ENCODE measurements around the gene PSMA6.
"Not testable (repeated sequence)": the region's sequence is repeated elsewhere in the genome, so short reads cannot be mapped to it uniquely, and the experiment has no call there.

PSMA6 gene

GRCh38 chr14:35319509-35319908 lies 27.3 kb downstream of the PSMA6 start:
- H3K4me3 ChIP-seq (ENCODE audit: low read depth, low read length): no peak overlapping the region

- no peak overlapping the region for H3K4me3 ChIP-seq (ENCODE audit: low read depth, low read length)
Observed at GRCh38 chr14:35320472-35320871, 28.3 kb downstream of the PSMA6 start.

DNA sequence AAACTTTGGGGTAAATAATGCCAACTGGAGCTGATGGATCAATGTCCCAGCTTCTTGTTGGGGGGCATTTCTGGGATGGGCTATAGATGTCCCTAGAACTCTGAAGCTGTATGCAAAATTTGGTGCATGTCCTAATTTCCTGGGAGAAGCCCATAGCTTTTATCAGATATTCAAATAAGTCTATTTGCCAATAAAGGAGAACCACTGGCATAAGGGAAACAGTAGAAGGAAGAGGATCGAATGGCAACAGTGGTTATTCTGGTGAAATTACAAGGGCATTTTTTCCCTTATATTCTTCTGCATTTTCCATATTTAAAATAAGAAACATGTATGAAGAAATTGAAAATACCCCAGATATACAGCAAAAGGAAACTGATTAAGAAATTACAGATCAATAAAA lies 34.2 kb downstream of the PSMA6 start:
- no peak overlapping the region for H3K4me3 ChIP-seq (ENCODE audit: low read depth, low read length)

DNA sequence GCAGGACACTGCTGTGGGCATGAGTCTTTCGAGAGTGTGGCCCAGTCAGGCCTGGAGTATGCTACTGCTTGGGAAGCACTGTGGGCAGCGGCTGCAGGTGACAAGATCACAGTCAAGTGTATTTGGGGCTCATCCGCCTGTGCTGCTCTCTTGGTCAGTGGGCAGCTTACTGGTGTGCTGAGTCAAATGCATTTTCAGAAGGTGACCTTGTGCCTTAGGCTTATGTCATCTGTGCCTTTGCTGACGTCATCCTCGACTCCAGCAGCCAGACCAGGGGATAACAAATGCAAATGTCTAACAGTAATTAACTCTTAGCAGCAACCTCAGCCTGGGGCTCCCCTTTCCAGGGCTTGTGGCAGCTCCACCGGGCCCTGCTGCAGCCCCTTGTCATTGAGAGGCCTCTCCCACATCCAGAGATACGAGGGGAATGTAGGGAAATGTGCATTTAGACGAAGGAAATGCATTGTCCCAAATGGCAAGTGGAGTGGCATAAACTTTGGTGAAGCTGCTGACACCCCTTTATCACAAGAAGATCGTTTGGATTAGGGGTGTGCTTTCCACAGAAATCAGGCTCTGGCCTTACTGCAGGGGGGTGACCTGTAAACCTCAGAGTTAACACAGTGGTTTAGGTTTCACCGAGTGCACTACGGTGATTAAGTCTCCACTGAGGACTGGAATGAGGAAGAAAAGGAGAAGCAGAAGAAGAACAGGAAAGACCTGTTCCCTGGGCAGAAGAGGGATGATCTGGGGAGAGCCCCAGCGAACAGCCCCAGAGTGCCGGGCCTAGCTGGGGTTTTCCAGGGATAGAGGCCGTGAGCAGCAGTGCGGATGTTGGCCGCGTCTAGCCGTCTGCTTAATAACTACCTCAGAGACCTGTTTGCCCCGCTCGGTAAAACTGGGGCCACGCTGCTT lies 39.7 kb downstream of the PSMA6 start:
- no peak overlapping the region for H3K4me3 ChIP-seq (ENCODE audit: low read depth, low read length)

- no peak overlapping the region for H3K4me3 ChIP-seq (ENCODE audit: low read depth, low read length)
Observed at GRCh38 chr14:35332517-35333263, 40.5 kb downstream of the PSMA6 start.

DNA sequence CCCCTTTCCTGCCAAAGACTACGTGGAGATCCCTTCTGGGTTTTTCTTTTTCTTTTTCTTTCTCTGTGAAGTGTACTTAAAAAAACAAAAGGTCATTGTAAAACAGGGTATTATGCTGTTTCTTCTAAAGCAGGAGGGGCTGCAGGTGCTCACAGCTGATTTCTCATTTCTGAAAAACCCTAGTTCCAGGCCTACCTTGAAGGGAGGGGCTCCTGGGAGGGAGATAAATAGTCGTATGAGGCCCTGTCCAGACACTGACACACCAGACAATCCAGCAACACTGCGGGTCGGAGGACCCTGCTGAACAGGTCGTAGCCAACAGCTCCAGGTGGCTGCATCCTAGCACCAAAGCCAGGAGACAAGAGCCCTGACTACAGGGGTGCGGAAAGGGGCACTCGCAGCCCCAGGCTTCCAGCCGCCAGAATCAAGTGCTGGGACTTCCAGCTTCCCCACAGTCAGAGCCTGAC lies 41.1 kb downstream of the PSMA6 start:
- H3K4me3 ChIP-seq (ENCODE audit: low read depth, low read length): no peak overlapping the region

DNA sequence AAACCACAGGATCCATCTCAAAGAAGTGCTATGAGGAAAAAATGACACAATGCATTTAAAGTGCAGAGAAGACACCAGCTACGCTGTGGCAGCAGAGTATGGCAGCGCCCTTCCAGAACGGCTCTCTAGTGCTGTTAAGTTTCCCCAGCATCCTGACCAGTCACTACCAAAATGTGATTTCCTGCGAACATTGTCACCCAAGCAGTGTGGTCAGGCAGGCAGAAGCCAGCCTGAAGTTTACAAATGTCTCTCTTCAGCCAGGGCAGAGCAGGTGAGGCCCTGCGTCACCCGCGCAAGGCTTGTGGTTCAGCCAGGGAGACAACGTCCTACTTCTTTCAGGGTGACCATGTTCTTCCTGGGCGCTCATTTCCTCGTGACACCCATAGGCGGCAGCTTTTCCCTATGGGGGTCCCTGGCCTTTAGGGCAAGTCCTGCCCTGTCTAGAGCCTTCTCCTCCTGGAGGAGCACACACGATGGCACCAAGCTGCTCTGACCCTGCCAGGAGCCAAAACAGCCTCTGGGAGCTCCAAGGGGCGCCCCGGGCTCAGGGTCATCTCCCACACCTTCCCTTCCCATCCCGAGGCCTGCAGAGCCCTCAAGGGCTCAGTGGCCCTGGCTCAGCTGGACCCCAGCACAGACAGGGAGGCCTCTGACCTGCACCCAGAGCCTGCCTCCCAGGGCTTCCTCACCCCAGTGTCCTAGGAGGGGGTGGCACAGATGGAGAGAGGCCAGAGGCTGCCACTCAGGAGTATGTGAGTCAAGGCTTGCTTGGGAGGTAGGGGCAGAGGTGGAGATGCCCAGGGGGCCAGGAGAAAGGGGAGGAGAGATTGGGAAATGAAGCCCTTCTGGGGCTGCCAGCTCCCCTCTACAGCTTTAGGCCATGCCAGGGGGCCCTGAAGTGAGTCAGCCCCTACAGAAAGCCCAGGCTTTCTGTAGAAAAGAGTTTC lies 41.9 kb downstream of the PSMA6 start:
- no peak overlapping the region for H3K4me3 ChIP-seq (ENCODE audit: low read depth, low read length)

DNA sequence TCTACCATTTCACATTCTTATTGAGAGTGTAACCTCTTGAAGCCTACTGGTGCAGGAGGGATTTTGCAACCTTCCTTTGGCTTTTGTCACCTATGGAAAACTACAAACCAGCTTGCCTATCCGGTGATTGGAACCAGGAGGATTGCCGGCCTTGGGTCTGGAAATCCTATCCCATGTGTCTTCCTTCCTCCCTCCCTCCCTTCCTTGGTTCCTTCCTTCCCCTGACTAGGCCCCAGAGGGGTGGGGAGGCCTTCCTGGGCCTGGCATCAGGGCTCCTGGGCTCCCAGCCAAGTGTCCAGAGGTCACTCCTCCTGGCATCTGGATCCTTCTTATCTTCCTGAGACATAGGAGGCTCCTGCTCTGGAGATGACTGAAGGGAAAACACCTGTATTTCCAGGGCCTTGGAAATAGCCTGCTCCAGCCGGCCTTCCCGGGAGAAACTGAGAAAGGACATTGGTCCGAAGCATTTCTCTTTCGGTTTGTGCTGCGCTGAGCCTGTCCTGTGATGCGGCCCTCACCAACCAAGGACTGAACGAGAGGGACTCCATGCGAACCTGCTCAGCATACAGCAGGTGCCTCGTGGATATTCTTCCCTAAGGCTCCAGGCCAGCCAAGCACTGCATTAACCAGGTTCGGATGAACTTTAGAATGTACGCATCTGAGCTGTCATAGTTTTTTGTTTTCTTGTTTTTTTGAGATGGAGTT lies 43.4 kb downstream of the PSMA6 start:
- H3K4me3 ChIP-seq (ENCODE audit: low read depth, low read length): no peak overlapping the region

GRCh38 chr14:35336171-35336493 lies 44.0 kb downstream of the PSMA6 start:
- H3K4me3 ChIP-seq (ENCODE audit: low read depth, low read length): not testable (repeated sequence)

GRCh38 chr14:35336494-35337268 lies 44.5 kb downstream of the PSMA6 start:
- H3K4me3 ChIP-seq (ENCODE audit: low read depth, low read length): no peak overlapping the region

- no peak overlapping the region for H3K4me3 ChIP-seq (ENCODE audit: low read depth, low read length)
Observed at GRCh38 chr14:35337269-35338255, 45.4 kb downstream of the PSMA6 start.

- no peak overlapping the region for H3K4me3 ChIP-seq (ENCODE audit: low read depth, low read length)
Observed at GRCh38 chr14:35338731-35339405, 46.7 kb downstream of the PSMA6 start.

DNA sequence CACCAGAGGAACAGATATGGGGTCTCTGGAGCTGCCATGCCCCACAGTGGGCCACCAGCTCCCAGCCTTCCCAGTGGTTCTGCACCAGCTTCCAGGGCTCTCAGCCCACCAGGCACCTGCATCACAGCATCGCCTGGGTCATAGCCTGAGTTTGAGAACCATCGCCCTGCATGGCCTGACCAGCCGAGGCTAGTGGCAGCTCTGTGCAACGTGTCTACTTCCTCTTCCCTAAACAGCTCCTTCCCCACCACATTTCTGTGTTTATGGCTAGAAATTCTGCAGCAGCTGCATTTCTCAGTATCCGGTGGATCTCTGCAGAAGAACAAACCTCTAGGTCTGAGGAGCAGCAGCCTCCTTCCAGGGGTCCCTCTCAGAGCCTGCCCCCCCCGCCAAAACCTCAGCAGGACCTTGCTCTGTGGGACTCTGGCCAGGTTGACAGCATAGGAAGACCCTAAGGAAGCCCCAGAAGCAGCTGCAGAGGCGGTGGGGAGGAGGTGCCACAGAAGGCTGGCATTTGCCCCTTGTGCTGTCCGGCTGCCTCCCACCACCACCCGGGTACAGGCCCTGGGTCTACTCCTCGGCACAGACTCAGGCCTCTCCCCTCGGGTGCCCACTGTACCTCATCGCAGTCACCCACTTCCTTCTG lies 47.7 kb downstream of the PSMA6 start:
- H3K4me3 ChIP-seq (ENCODE audit: low read depth, low read length): no peak overlapping the region

DNA sequence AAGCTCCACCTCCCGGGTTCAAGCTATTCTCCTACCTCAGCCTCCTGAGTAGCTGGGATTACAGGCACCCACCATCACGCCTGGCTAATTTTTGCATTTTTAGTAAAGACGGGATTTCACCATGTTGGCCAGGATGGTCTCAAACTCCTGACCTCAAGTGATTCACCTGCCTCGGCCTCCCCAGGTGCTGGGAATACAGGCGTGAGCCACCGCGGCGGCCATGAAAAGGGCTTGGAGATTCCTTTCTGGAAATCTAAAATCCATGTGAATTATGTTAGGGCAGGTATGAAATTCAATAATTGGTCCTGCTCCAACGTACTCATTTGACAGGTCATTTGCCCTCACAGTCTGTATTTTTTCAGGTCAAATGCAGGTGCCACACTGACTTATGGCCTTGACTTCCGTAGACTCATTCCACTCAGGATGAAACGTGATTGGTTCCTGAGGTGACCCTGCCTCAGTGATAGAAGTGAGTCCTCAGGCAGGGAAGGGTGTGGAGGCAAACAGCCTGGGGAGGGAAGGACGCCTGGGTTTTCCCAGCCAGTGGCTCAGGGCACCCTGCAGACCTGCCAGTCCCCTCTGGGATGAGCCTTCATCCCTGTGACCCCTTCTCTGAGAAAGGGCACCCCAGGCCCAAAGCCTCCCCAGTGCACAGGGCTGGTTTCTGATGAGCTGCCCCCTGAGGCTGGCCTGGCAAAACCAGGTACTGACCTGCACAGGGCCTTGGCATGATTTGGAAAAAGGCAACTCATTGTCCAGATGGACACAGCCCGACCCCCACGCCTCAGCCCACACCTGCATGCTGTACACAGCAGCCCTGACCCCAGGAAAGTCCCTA lies 48.7 kb downstream of the PSMA6 start:
- no peak overlapping the region for H3K4me3 ChIP-seq (ENCODE audit: low read depth, low read length)

DNA sequence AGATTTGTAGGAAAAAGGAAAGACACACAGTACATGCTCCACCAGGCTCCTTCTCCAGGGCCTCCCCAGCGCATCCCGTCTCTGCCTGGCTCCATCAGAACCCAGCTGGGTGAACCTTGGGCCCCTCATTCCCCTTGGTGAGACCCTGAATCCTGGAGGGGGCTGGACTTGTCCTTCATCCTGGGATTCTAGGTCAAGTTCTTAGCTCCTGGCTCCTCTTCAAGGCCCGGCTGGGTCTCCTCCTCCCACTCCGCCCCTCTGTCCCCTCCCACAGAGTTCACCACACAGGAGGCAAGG lies 49.2 kb downstream of the PSMA6 start:
- no peak overlapping the region for H3K4me3 ChIP-seq (ENCODE audit: low read depth, low read length)

DNA sequence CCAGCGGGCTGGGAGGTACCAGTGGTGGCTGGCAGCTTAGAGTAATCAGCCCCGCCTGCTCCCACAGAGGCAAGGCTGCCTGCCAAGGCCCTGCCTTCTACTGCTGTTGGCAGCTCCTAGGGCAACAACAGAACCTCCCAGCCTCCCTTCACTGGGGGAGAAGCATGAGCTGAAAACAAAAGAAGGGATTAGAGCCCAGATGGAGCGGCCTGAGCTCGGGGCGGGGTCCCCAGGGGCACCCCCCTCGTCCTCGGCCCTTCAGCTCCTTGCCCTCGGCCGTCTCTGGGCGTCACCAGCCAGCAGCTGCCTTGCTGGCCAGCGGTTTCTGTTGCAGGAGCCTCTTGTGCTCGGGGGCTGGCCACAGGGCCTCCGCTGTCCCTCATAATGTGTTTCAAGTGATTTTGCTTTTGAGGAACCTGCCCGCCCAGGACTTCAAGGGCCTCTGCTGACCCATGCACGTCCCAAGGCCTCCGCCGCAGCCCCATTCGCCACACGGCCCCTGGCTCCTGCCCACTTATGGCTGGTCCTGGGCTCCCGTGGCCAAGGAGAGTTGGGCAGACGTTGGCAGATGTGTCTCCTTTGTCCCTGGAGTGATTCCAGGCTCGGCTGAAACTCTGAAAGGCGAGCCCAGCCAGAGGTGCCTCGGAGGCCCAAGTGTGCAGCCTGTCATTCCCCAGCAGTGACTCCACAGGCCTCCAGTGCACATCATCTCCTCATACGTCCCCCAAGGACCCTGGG lies 49.7 kb downstream of the PSMA6 start:
- no peak overlapping the region for H3K4me3 ChIP-seq (ENCODE audit: low read depth, low read length)

Data from iPS-11a (cell line).